ENCODE data around the gene ZNF648.

- TF ChIP-seq CTCF (IDR thresholded peaks at IDR 0.05; ENCODE audit: borderline replicate concordance, extremely low read depth, low read length, poor library complexity, severe bottlenecking) (no peak), EZH2 (IDR thresholded peaks at IDR 0.05; ENCODE audit: borderline replicate concordance, low read depth, low read length, severe bottlenecking) (no peak)
Observed at GRCh38 chr1:182085726-182086125, 24.2 kb upstream of the ZNF648 start.
